HG03521 (cell line): ENCODE results near the gene NRDE2.
A peak's percentile ranks its signal among the peaks of the same experiment; 100 is the strongest.
"Not testable (repeated sequence)": the region's sequence is repeated elsewhere in the genome, so short reads cannot be mapped to it uniquely, and the experiment has no call there.

Experiments
- ATAC-seq: cut with Tn5 transposase; IDR thresholded peaks from one replicate; pipeline ENCODE4 v1.9.1; 2021; ENCODE audit warnings: mild to moderate bottlenecking, moderate library complexity; ENCODE audit not compliant: unreplicated experiment

The NRDE2 gene

DNA sequence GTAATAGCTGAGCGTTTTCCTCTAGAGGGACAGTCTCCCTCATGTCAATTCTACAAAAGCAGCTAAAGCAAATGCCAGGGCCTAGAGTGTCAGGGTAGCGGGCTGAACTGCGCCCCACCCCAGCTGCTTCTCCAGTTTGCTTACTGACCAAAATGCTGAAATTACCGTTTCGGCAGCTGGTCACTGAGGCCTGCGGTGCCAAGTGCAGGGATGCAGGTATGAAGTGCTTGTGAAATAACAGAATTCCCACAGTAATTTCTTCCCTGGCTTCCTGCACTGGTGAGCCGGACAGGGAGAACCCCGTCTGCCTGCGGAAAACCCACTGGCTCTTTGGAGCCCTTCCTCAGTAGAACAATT is 56.3 kb downstream of the NRDE2 start:
- no peak for ATAC-seq

DNA sequence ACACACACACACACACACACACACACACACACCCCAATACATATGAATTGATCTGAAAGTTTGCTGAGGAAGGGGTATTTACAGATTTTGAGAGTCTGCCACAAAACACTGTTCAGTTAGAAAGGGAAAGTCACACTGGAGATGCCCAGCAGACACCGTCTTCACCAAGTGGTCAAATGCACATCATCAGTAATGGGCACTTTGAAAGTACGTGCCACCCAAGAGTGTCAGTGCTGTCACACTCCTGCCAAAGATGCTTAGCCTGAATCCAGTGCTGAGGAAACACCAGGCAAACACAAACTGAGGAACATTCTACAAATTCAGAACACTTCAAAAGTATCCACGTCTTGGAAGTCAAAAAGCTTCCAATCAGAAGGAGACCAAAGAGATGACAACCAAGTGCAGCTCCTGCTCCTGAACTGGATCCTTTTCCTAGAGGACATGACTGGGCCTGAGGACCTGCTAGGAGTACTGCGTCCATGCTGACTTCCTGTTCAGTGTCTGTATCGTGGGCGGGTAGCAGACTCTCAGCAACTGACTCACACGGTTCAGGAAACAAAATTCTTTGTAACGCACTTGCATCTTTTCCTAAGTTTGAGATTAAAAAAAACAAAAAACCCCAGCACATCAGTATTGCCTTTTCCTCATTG is 56.8 kb downstream of the NRDE2 start:
- ATAC-seq: no peak

DNA sequence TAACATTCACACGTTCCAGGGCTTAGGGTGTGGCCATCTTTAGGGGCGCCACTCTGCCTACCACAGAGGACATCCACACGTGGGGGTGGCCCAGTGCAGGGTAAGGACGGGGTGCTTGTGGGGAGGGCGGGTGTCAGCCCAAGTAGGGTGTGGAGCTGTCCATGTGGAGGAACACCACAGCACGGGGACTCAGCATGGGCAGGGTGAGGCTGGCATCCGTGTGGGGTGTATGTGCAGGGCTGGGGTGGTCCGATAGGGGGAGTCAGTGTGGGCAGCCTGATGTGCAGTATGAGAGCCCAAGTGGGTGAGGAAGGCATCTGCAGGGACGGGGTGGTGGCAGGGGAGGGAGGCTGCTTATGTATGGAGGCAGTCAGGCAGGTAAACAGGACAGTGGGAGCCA is 57.7 kb downstream of the NRDE2 start:
- ATAC-seq: no peak

DNA sequence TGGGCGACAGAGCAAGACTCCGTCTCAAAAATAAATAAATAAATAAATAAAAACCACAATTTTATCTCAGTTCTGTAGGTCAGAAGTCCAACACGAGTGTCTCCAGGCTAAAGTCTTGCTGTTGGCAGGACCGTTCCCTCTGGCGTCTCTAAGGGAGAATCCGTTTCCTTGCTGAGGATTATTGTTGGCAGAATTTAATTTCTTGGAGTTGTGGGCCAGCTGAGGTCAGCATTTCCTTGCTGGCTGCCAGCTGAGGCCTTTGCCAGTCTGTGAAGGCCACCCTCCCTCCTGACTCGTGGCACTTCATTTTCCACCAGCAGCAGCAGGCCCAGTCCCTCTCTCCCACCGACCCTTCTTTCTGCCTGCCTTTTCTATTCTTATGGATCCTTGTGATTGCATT is 58.2 kb downstream of the NRDE2 start:
- no peak for ATAC-seq

DNA sequence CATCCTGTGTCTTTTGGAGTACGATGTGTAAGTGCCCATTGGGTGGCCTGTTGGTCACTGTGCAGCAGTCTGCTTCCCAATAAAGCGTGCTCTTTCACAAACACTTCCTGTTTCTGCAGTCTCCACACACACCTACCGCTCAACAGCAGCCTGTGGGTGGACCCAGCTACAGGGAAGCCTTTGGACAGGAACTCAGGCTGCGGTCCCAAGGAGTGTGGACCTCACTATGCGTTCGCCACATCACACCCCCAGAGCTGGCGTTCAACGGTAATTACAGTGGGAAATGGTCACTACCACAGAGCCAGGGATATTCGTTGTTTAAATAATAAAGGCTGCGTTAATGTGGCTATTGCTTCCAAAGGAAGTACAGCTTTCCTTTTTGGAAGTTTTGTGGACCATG is 59.2 kb downstream of the NRDE2 start:
- no peak for ATAC-seq

DNA sequence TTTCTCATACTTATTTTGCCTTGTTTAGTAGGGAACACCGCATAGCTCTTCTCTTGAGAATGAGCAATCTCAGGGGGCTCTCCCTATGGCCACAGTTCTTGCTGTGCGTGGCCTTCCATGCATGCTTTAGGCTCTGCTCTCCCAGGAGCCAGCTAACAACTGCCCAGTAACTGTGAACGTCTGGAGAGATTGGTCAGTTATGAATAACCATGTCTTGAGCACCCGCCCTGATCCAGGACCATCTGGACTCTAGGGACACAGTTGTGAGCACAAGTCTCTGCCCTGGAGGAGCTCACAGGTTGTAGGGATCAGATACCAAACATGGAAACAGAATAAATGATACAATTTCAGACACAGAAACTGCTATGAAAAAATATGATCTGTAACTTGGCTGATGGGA is 63.3 kb downstream of the NRDE2 start:
- ATAC-seq: no peak

DNA sequence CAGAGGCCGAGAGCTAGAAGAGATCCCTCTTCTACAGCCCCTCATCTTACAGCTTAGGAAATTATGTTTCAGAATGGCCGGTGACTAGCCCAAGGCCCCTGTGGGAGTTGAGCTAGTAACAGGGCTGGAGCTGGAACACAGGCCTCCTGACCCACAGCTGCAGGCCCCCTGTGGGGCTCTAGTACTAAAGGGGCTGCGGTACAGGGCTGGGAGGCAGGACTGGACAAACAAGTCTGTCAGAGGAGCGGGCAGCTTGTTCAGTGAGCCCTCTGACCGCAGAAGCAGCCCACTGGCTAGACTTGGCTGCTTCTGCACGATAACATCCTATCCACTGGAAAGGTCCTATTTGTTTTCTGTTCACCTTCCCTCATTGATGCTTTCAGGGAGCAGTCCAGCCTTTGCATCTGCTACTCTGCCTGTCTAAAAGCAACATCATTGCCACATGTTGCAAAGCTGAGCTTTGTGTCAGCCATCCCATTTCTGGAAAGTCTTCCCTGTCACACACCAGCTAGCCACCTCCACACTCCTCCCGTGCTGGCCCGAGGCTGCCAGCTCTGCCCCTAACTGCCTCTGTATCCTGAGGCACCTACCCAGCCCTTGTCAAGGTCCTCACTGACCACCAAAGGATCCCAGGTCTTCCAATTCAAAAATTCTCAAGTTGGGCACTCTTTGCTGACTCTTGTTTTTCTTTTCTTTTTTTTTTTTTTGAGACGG is 65.1 kb downstream of the NRDE2 start:
- ATAC-seq: no peak

DNA sequence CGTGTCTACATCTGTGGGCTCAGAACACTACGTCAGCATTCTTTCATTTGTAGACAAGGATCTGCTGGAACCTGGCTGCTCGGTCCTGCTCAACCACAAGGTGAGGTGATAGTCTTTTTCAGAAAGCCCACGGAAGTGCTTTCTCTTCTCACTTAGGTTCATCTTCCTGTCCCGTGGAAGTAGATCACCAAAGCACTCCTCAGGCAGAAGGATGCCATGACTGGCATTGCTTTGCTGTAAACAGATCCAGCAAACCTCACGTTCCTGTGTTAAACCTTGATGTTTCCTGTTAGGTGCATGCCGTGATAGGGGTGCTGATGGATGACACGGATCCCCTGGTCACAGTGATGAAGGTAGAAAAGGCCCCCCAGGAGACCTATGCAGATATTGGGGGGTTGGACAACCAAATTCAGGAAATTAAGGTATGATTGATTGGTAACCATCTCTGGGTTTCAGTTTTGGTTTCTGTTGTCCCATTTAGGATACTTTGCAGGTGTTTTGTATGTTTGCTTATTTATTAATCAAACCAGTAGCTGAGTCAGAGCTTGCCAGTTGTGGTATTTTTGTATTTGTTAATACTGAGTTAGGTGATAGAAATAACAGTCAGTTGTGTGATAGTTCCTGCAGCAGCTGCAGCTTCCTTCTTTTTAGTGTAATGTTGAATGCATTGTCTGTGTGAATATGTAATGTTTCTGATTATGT is 67.8 kb downstream of the NRDE2 start:
- ATAC-seq: peak; percentile 74

DNA sequence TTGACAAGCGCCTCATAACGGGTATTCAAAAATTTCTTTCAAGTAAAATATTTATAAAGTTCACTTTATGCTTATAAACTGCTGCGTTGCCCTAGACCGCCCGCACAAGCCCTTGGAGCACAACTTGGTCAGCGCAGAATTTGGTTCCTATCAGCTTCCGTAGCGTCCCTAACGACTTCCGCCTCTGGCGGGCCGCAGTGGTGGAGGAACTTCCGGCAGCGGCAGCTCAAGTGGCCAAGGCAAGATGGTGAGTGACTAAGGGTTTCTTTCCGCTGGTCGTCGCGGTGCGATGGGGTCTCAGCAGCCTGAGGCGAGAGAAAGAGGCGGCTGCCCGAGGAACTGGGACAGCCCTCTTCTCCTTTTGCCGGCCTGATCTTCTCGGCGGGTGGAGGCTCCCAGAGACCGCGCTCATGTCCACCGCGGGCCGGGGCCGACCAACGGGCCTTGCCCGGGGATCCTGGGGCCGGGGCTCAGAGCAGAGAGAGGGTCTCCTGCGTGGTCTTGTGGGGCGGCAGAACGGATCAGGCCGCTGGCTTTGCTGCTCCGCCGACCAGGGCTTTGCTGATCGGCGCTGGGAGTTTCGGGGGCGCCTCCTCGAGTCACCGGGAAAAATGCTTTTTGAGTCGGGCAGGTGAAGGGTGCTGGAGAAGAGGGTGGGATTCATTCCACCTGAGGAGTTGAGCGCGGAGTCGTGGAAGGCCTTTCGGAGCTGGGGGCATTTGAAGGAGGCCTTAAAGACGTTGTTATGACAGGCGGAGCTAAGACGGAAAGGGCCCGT is 75.2 kb downstream of the NRDE2 start, which contains the start of gene PSMC1:
Gene PSMC1, plus strand, starts transcription at position 200 of the 778 bp plus-strand sequence. Its CDS starts 45 bp downstream, at position 245.
- peak; percentile 93 for ATAC-seq

DNA sequence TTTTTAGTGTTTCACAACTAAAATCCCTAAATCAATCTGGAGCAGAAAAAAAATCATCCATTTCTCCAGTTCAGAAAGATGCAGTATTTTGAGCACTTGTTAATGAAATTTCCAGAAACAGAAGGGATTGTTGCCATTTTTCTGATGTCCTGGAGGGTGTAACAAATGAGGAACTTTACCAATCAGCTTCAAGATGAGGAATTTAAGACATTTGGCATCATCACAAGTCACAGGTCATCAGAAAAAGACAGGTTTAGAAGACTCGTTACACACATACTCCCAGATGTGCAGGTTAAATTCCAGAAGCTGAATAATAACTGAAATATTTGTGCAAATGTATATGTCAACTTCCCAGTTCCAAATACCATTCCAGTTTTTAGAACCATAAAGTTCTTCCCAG is 75.9 kb downstream of the NRDE2 start:
- ATAC-seq: no peak

DNA sequence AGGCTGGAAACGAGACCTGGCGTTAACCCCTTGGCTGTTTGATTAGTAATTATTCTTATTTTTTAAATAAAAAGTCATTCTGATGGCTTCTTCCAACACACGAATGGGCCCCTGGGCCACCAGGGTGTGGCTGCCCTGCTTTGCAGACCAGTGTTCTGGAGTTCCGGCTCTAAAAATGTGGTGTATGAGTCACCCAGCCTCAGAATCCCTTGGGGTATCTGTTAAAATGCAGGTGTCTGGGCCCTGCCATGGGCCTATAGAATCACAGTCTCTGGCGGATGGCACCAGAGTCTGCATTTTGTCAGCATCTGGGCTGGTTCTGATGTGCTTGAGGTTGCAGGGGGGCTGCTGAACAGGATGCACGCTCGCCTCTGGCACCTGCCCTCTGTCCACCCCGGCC is 77.9 kb downstream of the NRDE2 start:
- no peak for ATAC-seq

DNA sequence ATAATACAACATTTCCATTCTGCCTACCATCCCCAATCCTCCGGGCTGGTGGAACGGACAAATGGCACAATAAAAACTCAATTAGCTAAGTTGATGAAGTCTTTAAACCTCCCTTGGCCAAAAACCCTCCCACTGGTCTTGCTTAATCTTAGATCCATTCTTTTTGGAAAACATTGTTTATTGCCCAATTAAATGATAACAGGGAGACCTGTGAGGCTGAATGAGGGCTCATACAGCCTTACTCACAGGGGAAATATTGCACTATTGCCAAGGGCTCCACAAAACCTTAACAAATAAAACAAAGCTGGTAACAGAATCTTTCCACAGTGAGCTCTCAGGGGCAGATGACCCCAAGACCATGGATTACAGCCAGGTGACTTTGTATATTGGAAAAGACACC is 83.1 kb downstream of the NRDE2 start:
- ATAC-seq: no peak

DNA sequence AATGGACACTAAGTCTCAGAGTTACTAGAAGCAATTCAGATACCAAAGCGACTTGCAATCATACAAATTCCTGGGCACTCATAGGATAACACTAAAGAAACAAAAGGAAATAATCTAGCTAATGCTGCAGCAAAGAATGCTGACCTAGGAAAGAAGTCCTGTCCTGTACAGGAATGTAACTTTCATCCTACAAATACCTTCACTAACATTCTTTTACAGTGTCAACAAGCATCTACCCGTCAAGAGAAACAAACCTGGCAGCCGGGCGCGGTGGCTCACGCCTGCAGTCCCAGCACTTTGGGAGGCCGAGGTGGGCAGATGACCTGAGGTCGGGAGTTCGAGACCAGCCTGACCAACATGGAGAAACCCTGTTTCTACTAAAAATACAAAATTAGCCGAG is 84.3 kb downstream of the NRDE2 start:
- ATAC-seq: not testable (repeated sequence)

DNA sequence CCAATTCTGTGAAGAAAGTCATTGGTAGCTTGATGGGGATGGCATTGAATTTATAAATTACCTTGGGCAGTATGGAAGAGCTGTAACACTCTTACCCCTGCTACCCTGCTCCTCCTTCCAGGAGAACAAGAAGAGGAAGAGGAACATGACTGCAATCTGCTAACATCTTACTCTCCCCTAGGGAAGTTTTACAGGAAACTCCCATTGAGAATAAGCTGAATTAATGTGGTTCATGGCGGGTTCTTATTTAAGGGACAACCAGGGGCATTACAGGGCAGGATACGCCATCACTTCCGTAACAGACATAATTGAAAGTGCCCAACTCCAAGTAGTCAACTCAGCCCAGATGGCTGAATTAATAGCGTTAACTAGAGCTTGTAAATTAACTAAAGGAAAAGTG is 84.8 kb downstream of the NRDE2 start:
- ATAC-seq: no peak

DNA sequence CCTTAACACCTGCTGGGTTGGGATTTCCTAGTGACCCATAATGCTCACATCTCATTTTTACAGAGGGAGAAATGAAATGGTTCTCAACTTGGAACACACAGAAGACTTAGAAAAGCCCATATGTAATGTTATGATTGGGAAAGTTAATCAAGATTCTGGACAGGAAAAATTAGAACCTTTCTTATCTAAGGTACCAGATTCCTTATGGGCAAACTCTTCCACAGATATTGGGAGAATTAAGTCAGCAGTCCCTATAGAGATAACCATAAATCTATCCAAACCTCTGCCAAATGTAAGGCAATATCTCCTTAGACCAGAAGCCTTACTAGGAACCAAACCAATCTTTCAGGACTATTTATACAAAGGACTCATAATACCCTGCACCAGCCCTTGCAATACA is 89.3 kb downstream of the NRDE2 start:
- ATAC-seq: no peak

DNA sequence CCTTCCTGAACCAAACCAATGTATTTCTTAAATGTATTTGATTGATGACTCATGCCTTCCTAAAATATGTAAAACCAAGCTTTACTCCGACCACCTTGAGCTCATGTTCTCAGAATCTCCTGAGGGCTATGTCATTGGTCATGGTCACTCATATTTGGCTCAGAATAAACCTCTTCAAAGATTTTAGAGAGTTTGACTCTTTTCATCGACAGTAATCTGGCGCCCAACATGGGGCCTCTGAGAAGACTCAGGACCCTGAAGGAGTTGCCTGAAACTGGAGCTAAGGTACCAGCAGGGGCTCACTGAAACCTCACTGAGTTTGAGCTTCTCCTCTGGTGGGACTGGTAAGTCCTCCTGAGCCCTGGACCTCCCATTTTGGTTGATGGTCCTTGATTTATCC is 92.6 kb downstream of the NRDE2 start:
- ATAC-seq: no peak

DNA sequence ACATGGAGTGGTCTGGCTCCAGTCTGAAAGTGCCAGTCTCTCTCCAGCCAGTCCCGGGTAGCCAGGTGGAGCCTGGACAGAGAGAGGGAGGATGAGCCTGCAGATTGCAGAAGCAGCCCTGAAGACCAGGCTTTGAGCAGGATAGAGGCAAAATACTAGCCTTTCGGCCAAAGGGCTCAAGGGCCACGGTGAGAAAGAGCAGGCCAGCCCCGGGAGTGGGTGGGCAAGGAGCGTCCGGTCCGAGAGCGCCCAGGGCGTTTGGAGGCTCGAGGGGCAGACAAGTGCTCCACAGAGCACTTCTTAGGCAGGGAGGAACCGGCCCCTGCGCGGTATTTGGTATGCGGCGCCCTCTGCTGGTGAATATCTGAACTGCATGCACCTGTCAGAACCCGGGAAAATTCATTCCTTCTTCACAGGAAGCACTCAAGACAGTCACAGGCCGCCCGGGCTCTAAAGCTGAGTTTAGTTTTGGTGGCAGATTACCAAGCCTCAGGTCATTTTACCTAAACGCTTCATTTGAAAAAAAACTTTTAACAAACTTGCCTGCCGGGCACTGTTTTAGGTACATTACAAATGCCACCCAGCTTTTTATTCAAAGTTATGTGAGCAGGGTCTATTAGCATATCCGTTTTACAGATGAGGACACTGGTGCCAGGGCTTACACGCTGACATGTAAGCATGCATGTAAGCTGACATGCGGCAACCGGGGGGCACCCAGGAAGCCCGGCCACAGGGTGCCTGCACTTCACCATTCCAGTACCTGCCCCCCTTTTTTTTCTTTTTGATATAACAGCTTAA is 96.4 kb downstream of the NRDE2 start:
- ATAC-seq: no peak

DNA sequence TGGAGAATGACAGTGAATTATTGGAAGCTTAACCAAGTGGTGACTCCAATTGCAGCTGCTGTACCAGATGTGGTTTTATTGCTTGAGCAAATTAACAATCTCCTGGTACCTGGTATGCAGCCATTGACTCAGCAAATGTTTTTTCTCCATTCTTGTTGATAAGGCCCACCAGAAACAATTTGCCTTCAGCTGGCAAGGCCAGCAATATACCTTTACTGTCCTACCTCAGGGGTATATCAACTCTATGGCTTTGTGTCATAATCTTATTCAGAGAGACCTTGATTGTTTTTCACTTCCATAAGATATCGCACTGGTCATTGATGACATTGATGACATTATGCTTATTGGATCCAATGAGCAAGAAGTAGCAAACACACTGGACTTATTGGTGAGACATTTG is 101.8 kb downstream of the NRDE2 start:
- ATAC-seq: not testable (repeated sequence)

DNA sequence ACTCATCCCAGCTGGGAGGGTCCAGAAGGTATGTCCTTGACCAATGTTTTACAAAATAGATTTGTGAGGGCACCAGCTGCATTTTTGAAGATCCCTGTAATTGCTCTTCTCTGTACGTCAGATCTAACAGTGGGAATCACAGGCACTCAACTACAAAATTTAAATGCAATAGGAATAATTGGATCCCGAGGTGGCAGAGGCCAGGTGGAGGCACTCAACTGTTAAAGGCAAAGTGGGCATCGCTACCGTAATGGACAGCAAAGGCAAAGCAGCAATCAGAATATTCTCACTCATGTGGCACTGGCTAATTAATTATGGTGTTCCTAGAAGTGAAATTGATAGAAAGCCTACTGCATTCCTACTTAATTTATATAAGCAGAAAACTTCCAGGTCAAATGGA is 103.3 kb downstream of the NRDE2 start:
- no peak for ATAC-seq
